ENCODE data around the gene PDE4B.

DNA sequence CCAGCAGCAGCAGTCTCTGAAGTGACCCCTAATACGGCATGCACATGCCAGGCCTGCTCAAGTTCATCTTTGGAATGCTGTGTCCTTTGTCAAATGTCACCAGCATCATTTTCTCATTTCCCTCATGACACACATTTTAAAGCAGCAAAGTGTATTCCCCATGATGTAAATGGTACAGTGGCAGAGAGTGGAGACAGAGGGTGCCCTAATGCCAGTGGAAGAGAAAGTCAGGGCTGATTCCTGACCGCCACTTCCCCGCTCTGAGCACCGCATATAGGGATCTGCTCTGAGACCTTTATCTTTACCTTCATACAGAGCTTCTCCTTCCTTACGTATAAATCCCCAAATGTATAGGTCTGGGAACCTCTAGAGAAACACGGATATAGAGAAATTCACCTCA is 518.9 kb downstream of the PDE4B start:
- TF ChIP-seq POLR2A (IDR thresholded peaks at IDR 0.05) (no peak), CTCF (IDR thresholded peaks at IDR 0.05) (no peak)

Data from body of pancreas (tissue), 4 donors.